ENCODE measurements around the gene PIF1. TPM values are rescaled to one million over a fixed set of nuclear protein-coding genes. Genes with fewer than 3 reads are reported as not detected.

The PIF1 gene
- total and polyA plus RNA-seq, 5 donors from 2014 or later = 0.07 to 0.37 (median 0.29) TPM; not detected in 1

GRCh38 chr15:64772488-64772887 is 53.0 kb downstream of the PIF1 start:
- Histone ChIP-seq H3K27me3 (ENCODE audit: control insufficient read depth, insufficient read depth, low read length) (peaks cover 8% of the 10 kb centered on the region), H3K9me3 (ENCODE audit: control insufficient read depth in 2 of 2, low read length in 2 of 2) (no peaks in the 10 kb centered on the region), H3K4me3 (ENCODE audit: low read depth, low read length) (no peak overlapping the region), H3K4me1 (ENCODE audit: control insufficient read depth, insufficient read depth, low read length, poor library complexity, severe bottlenecking) (peaks cover 13% of the 10 kb centered on the region), H3K36me3 (ENCODE audit: control insufficient read depth, insufficient read depth, low read length) (no peaks in the 10 kb centered on the region), H3K27ac (ENCODE audit: insufficient read depth, low read length, poor library complexity, severe bottlenecking) (no peak overlapping the region)
- DNase-seq = no peak
- peaks cover 0 to 17% (median 0%) of the 10 kb centered on the region in 4 donors for H3K4me1 Mint-ChIP-seq
- no peak for ATAC-seq (ENCODE audit: low read depth in 2 of 2)
- no peak overlapping the region for H3K27ac Mint-ChIP-seq
- H3K4me3 Mint-ChIP-seq = no peak overlapping the region
- peaks cover 0 to 2% (median 0%) of the 10 kb centered on the region in 7 donors for H3K9me3 Mint-ChIP-seq
- H3K27me3 Mint-ChIP-seq = peaks cover 52% of the 10 kb centered on the region
- H3K36me3 Mint-ChIP-seq = no peaks in the 10 kb centered on the region

DNA sequence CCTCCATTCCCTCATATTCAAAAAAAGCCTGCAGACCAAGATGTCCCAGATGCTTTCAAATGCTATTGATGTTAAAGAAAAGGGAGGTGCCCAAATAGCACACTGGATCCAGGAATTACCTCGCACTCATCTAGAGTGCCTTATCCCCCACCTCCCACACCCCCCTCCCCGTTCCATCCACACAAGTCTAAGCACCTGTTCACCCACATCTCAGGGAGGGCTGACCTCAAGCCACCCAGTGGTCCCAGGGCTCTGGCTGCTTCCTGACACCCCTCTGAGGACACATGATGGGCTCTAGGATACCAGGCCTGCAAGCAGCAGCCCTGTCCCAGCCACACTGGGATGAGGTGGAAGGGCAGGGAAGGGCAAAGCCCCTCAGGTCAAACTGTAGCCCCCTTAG is 54.8 kb downstream of the PIF1 start:
- no peak overlapping the region for H3K27ac Mint-ChIP-seq
- no peaks in the 10 kb centered on the region for H3K9me3 ChIP-seq (ENCODE audit: control insufficient read depth in 2 of 2, low read length in 2 of 2)
- no peak overlapping the region for H3K4me3 ChIP-seq (ENCODE audit: low read depth, low read length)
- DNase-seq (no peak), ATAC-seq (ENCODE audit: low read depth in 2 of 2) (no peak)
- H3K36me3 ChIP-seq (ENCODE audit: control insufficient read depth, insufficient read depth, low read length) = no peaks in the 10 kb centered on the region
- peaks cover 33% of the 10 kb centered on the region for H3K27me3 Mint-ChIP-seq
- H3K27ac ChIP-seq (ENCODE audit: insufficient read depth, low read length, poor library complexity, severe bottlenecking) = no peak overlapping the region
- no peaks in the 10 kb centered on the region for H3K36me3 Mint-ChIP-seq
- peaks cover 8% of the 10 kb centered on the region for H3K27me3 ChIP-seq (ENCODE audit: control insufficient read depth, insufficient read depth, low read length)
- H3K9me3 Mint-ChIP-seq = peaks cover 0 to 2% (median 0%) of the 10 kb centered on the region in 7 donors
- peaks cover 0 to 11% (median 0%) of the 10 kb centered on the region in 4 donors for H3K4me1 Mint-ChIP-seq
- H3K4me1 ChIP-seq (ENCODE audit: control insufficient read depth, insufficient read depth, low read length, poor library complexity, severe bottlenecking) = peaks cover 8% of the 10 kb centered on the region
- H3K4me3 Mint-ChIP-seq = no peak overlapping the region

- no peak for ATAC-seq (ENCODE audit: low read depth in 2 of 2)
- H3K4me1 Mint-ChIP-seq = peaks cover 0 to 3% (median 0%) of the 10 kb centered on the region in 4 donors
These were observed 58.2 kb downstream of the PIF1 start for GRCh38 chr15:64767203-64767602.

GRCh38 chr15:64766058-64766457 is 59.4 kb downstream of the PIF1 start:
- Mint-ChIP-seq H3K4me1 (peaks cover 0 to 3% (median 0%) of the 10 kb centered on the region in 4 donors), H3K27me3 (peaks cover 4% of the 10 kb centered on the region), H3K27ac (no peak overlapping the region), H3K36me3 (no peaks in the 10 kb centered on the region), H3K4me3 (no peak overlapping the region), H3K9me3 (peaks cover 0 to 2% (median 0%) of the 10 kb centered on the region in 7 donors)
- H3K27ac ChIP-seq (ENCODE audit: insufficient read depth, low read length, poor library complexity, severe bottlenecking) = no peak overlapping the region
- DNase-seq (no peak), ATAC-seq (ENCODE audit: low read depth in 2 of 2) (no peak)
- no peak overlapping the region for H3K4me3 ChIP-seq (ENCODE audit: low read depth, low read length)
- H3K4me1 ChIP-seq (ENCODE audit: control insufficient read depth, insufficient read depth, low read length, poor library complexity, severe bottlenecking) = no peaks in the 10 kb centered on the region
- no peaks in the 10 kb centered on the region for H3K27me3 ChIP-seq (ENCODE audit: control insufficient read depth, insufficient read depth, low read length)
- no peaks in the 10 kb centered on the region for H3K9me3 ChIP-seq (ENCODE audit: control insufficient read depth in 2 of 2, low read length in 2 of 2)
- no peaks in the 10 kb centered on the region for H3K36me3 ChIP-seq (ENCODE audit: control insufficient read depth, insufficient read depth, low read length)

More at GRCh38 chr15:64767203-64767602, 58.2 kb downstream of the PIF1 start:
- no peak overlapping the region for H3K4me3 ChIP-seq (ENCODE audit: low read depth, low read length)
- peak in 1 of 3 donors; percentile 16 for DNase-seq
- H3K27ac Mint-ChIP-seq = no peak overlapping the region
- H3K4me3 Mint-ChIP-seq = no peak overlapping the region
- no peak overlapping the region for H3K27ac ChIP-seq (ENCODE audit: insufficient read depth, low read length, poor library complexity, severe bottlenecking)
- H3K27me3 ChIP-seq (ENCODE audit: control insufficient read depth, insufficient read depth, low read length) = no peaks in the 10 kb centered on the region
- H3K9me3 Mint-ChIP-seq = peaks cover 0 to 2% (median 0%) of the 10 kb centered on the region in 7 donors
- no peaks in the 10 kb centered on the region for H3K9me3 ChIP-seq (ENCODE audit: control insufficient read depth in 2 of 2, low read length in 2 of 2)
- no peaks in the 10 kb centered on the region for H3K36me3 Mint-ChIP-seq
- H3K27me3 Mint-ChIP-seq = peaks cover 10% of the 10 kb centered on the region
- H3K36me3 ChIP-seq (ENCODE audit: control insufficient read depth, insufficient read depth, low read length) = no peaks in the 10 kb centered on the region
- no peaks in the 10 kb centered on the region for H3K4me1 ChIP-seq (ENCODE audit: control insufficient read depth, insufficient read depth, low read length, poor library complexity, severe bottlenecking)

Other genes with a start within 250 kb of the PIF1 start
- 0.37 TPM for gene RBPMS2, start 50.1 kb downstream of the PIF1 start, total RNA-seq
- not detected for gene RBPMS2, start 50.1 kb downstream of the PIF1 start, polyA plus RNA-seq
- gene PLEKHO2, start 16.3 kb upstream of the PIF1 start, total RNA-seq = 15.6 TPM
- gene PLEKHO2, start 16.3 kb upstream of the PIF1 start, polyA plus RNA-seq = 10 to 100 TPM; 27.2 to 33.4 (median 29.3) TPM
- gene ANKDD1A, start 86.3 kb upstream of the PIF1 start, total RNA-seq = 12.4 TPM
- gene ANKDD1A, start 86.3 kb upstream of the PIF1 start, polyA plus RNA-seq = 1 to 10 TPM in 2 of 4 donors, under 1 TPM in 2; 0.35 to 5.4 (median 0.83) TPM
- gene SPG21, start 164.3 kb upstream of the PIF1 start, total RNA-seq = 46.9 TPM
- gene SPG21, start 164.3 kb upstream of the PIF1 start, polyA plus RNA-seq = 100 to 1,000 TPM; 126 to 146 (median 136) TPM
- 6.1 TPM for gene MTFMT, start 204.0 kb upstream of the PIF1 start, total RNA-seq
- 10 to 100 TPM; 18.7 to 26.9 (median 19.9) TPM for gene MTFMT, start 204.0 kb upstream of the PIF1 start, polyA plus RNA-seq
- gene SLC51B, start 219.7 kb upstream of the PIF1 start, total RNA-seq = not detected
- not detected for gene SLC51B, start 219.7 kb upstream of the PIF1 start, polyA plus RNA-seq
- gene RASL12, start 242.3 kb upstream of the PIF1 start, total RNA-seq = not detected
- not detected for gene RASL12, start 242.3 kb upstream of the PIF1 start, polyA plus RNA-seq